ENCODE data around the gene CRADD. TPM values are rescaled to one million over a fixed set of nuclear protein-coding genes. Genes with fewer than 3 reads are reported as not detected.

Gene CRADD
- polyA plus RNA-seq, 3 donors = 10.9 to 14.6 (median 13.0) TPM

Other genes with a start within 250 kb of the CRADD start
- gene UBE2N, start 235.4 kb upstream of the CRADD start, polyA plus RNA-seq = 10 to 100 TPM; 20.0 to 78.5 (median 70.6) TPM
- 10 to 100 TPM; 14.7 to 24.0 (median 21.9) TPM for gene MRPL42, start 209.9 kb upstream of the CRADD start, polyA plus RNA-seq
- gene SOCS2, start 104.7 kb upstream of the CRADD start, polyA plus RNA-seq = 10 to 100 TPM in 2 of 3 donors, 1 to 10 TPM in 1; 6.8 to 48.3 (median 47.7) TPM